ENCODE results near the gene SLC25A34.
"Not testable (repeated sequence)": the region's sequence is repeated elsewhere in the genome, so short reads cannot be mapped to it uniquely, and the experiment has no call there.

GRCh38 chr1:15699321-15699720 lies 36.7 kb upstream of the SLC25A34 start:
- TF ChIP-seq POLR2A, POLR2AphosphoS5 (IDR thresholded peaks at IDR 0.05; ENCODE audit: low read depth, low read length): not testable (repeated sequence)
